ENCODE data around the gene RAD23B. TPM values are rescaled to one million over a fixed set of nuclear protein-coding genes. Genes with fewer than 3 reads are reported as not detected.

Gene RAD23B
- total and polyA plus RNA-seq, 2 of the 13 experiments (the other 11 are each of a cell fraction or from before 2014, with no cell fraction given): 133 to 156 TPM

DNA sequence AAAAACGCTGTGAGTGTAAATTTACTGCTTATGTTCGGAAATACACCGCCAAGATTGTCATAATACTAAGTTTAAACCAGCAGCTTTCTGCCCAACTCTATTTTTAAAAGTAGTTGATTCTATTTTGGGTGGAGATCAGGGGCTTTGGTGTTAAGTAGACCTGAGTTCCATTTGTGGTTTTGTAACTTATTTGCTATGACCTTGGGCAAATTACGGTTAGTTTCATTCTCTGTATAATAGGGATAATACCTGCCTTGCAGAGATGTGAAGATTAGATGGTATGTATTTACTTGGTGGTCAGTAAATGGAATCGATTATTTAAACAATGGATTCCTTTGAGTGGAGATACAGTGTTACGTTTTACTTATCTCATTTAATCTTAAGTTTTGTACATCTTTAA lies 1.6 kb downstream of the RAD23B start (continued):
- TF ChIP-seq, protein P1, sequence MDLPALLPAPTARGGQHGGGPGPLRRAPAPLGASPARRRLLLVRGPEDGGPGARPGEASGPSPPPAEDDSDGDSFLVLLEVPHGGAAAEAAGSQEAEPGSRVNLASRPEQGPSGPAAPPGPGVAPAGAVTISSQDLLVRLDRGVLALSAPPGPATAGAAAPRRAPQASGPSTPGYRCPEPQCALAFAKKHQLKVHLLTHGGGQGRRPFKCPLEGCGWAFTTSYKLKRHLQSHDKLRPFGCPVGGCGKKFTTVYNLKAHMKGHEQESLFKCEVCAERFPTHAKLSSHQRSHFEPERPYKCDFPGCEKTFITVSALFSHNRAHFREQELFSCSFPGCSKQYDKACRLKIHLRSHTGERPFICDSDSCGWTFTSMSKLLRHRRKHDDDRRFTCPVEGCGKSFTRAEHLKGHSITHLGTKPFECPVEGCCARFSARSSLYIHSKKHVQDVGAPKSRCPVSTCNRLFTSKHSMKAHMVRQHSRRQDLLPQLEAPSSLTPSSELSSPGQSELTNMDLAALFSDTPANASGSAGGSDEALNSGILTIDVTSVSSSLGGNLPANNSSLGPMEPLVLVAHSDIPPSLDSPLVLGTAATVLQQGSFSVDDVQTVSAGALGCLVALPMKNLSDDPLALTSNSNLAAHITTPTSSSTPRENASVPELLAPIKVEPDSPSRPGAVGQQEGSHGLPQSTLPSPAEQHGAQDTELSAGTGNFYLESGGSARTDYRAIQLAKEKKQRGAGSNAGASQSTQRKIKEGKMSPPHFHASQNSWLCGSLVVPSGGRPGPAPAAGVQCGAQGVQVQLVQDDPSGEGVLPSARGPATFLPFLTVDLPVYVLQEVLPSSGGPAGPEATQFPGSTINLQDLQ (CRISPR knock-in tag; IDR thresholded peaks at IDR 0.05): no peak
- TF ChIP-seq, protein P2, sequence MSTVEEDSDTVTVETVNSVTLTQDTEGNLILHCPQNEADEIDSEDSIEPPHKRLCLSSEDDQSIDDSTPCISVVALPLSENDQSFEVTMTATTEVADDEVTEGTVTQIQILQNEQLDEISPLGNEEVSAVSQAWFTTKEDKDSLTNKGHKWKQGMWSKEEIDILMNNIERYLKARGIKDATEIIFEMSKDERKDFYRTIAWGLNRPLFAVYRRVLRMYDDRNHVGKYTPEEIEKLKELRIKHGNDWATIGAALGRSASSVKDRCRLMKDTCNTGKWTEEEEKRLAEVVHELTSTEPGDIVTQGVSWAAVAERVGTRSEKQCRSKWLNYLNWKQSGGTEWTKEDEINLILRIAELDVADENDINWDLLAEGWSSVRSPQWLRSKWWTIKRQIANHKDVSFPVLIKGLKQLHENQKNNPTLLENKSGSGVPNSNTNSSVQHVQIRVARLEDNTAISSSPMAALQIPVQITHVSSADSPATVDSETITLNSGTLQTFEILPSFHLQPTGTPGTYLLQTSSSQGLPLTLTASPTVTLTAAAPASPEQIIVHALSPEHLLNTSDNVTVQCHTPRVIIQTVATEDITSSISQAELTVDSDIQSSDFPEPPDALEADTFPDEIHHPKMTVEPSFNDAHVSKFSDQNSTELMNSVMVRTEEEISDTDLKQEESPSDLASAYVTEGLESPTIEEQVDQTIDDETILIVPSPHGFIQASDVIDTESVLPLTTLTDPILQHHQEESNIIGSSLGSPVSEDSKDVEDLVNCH (CRISPR knock-in tag; IDR thresholded peaks at IDR 0.05): no peak
- TF ChIP-seq ZMYM4 (CRISPR knock-in tag; IDR thresholded peaks at IDR 0.05): no peak
- TF ChIP-seq ZFY (CRISPR knock-in tag; IDR thresholded peaks at IDR 0.05): no peak
- TF ChIP-seq, protein P3, sequence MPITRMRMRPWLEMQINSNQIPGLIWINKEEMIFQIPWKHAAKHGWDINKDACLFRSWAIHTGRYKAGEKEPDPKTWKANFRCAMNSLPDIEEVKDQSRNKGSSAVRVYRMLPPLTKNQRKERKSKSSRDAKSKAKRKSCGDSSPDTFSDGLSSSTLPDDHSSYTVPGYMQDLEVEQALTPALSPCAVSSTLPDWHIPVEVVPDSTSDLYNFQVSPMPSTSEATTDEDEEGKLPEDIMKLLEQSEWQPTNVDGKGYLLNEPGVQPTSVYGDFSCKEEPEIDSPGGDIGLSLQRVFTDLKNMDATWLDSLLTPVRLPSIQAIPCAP (CRISPR knock-in tag; IDR thresholded peaks at IDR 0.05; ENCODE audit: low read depth): no peak
- no peak for TF ChIP-seq ZNF552 (CRISPR knock-in tag; IDR thresholded peaks at IDR 0.05; ENCODE audit: borderline replicate concordance)
- no peak for TF ChIP-seq NFATC3 (CRISPR knock-in tag; IDR thresholded peaks at IDR 0.05)

All from HepG2 (cell line).